Measurements from ENCODE around the gene RAB13. TPM values are rescaled to one million over a fixed set of nuclear protein-coding genes. Genes with fewer than 3 reads are reported as not detected.

The RAB13 gene
- total RNA-seq, 1 donor from 2014 or later = 38.7 TPM

DNA sequence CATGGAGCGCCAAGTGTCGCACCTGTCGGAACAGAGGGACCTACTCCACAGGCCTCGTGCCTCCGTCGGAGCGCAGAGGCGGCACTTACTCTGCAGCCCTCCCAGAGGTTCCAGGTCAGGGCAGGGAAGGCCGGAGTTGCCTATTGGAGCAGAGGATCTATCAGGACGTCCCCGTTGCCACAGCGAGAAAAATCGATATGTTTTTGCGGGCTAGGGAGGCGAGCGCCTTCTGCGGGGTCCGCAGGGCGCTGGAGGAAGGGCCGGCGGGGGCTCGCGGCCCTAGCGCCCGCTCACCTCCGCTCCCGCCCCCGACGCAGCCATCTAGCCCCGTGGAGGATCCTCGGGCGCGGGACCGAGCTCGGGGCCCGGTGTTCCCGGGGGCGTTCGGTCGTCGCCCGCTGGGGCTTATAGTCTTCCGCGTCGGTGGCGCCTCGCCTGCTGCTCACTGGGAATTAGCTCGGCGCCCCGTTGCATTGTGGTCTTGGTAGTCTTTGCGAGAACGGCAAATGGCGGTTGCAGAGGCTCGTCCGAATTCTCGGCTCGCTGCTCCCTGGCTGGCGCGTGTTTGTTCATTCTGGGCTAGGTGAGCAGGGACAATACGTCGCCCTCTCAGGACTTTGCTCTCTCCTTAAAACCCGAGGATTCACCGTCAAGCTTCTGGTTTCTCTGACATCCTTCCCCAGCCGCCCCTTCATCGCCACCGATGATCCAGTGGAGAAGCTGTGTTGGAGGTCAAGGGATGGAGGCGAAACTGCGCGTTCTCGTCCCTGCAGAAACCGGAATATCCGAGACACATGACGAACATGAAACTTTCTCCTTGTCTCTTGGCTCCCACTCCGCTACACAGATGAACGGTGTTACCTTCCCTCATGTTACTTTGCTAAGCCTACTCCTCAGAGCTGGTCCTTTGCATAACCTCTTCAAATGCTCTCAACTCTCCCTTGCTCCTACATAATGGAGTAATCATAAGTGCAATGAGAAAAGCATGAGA is 8.6 kb downstream of the RAB13 start, which contains the start of gene JTB:
Gene JTB (minus strand): TSS at position 425 of the 991 bp plus-strand sequence. CDS start 422 bp downstream, at position 3.
- peak; percentile 88 for DNase-seq

DNA sequence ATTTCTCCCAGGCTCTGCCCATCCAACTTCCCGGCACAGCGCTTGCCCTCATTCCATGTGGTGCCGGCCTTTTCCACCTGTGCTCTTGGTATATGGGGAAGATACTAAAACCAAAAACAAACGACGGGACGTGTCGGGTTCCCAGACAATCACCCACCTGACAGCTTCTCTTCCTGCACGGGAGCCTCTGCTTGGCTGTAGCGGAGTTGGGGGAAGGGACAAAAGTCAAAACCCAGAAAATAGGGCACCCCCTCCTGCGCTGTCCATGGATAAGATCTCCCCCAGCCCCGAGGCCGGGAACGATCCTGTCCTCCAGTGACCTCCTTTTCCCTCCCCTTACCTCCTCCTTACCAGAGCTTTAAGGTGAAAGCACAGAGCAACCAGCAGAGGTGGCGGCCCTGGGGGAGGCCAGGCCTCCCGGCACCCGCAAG is 9.3 kb downstream of the RAB13 start:
- DNase-seq = no peak

DNA sequence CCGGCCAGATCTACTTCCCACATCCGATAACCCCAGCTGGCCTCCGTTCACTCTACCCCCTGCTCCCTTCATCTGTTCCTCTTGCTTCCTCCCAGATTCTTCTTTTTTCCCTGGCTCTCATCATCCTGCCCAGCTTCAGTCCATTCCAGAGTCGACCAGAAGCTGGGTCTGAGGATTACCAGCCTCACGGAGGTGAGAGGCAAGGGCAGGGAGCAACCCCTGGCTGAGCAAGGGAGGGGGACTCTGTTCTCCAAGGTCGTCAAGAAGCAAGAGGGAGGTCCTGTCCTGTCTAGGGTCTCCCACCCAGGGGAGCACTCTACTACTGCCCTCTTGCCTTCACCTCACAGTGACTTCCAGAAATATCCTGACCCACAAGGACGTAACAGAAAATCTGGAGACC is 12.6 kb downstream of the RAB13 start:
- DNase-seq = no peak

DNA sequence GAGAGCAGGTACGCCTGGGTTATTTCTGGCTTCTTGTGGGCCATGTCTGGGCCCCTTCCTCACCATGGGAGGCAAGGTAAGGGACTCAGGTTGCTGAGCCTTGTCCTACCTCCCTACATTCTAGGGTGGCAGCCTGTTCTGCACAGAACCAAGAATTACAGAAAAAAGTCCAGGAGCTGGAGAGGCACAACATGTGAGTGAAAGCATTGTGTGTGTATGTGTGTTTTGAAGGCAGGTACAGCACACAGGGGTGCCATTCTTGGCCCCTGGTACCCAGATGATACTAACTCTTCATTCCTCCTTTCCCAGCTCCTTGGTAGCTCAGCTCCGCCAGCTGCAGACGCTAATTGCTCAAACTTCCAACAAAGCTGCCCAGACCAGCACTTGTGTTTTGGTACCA is 13.1 kb downstream of the RAB13 start:
- DNase-seq = no peak

DNA sequence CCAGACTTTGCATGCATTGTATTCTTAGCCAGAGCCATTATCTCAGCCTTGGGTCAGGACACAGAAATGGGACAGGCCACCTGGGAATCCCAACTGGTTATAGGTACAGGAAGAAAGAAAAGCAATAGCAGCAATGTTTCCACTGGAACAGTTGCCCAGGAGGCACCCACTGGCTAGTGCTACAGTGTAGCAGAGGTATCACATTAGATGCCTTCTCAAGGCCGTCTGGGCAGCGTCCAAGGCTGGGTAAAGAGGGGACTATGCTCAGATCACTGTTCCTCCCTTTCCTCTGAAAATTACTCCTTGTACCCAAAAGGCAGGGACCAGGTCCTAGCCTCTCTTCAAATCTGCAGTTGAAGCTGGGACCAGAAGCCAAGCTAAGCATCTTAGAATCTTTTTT is 15.8 kb downstream of the RAB13 start:
- DNase-seq = no peak

DNA sequence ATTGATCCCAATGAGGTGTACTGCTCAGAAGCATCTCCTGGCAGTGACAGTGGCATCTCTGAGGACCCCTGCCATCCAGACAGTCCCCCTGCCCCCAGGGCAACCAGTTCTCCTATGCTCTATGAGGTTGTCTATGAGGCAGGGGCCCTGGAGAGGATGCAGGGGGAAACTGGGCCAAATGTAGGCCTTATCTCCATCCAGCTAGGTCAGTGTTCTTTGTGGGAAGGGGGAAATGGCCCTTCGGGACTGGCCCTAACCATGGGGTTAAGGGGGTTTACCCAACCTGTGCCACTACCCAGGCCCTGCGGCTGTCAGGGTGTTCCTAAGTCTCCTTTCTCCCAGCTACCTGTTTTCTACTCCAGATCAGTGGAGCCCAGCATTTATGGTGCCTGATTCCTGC is 17.2 kb downstream of the RAB13 start:
- no peak for DNase-seq

DNA sequence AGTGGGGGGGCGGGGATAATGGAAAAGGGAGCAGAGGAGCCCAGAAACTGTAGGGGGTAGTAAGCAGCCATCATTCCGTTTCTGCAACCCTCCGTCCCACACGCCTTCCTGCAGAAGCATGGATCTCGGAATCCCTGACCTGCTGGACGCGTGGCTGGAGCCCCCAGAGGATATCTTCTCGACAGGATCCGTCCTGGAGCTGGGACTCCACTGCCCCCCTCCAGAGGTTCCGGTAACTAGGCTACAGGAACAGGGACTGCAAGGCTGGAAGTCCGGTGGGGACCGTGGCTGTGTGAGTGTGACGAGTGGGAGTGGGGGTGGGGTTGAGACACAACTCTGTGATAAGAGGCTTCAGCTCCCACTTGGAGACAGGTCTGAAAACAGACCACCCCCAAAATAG is 17.7 kb downstream of the RAB13 start:
- DNase-seq = no peak

DNA sequence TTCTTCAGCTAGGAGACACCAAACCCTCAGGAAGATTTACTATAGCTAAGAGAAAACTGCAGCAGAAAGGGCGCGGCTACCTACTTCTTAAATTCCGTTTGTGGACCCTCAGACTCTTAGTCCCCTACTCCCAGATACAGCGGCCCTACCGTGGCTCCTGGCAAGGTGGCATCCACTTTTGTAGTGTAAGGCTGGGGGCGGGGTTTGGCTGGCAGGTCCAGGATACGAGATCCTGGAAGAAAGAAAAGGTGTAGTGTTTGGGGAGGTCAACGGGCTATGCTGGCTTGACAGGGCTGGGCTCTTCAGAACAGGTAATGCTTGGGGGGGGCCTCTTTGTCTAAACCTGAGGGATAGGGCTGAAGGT is 18.2 kb downstream of the RAB13 start:
- no peak for DNase-seq

DNA sequence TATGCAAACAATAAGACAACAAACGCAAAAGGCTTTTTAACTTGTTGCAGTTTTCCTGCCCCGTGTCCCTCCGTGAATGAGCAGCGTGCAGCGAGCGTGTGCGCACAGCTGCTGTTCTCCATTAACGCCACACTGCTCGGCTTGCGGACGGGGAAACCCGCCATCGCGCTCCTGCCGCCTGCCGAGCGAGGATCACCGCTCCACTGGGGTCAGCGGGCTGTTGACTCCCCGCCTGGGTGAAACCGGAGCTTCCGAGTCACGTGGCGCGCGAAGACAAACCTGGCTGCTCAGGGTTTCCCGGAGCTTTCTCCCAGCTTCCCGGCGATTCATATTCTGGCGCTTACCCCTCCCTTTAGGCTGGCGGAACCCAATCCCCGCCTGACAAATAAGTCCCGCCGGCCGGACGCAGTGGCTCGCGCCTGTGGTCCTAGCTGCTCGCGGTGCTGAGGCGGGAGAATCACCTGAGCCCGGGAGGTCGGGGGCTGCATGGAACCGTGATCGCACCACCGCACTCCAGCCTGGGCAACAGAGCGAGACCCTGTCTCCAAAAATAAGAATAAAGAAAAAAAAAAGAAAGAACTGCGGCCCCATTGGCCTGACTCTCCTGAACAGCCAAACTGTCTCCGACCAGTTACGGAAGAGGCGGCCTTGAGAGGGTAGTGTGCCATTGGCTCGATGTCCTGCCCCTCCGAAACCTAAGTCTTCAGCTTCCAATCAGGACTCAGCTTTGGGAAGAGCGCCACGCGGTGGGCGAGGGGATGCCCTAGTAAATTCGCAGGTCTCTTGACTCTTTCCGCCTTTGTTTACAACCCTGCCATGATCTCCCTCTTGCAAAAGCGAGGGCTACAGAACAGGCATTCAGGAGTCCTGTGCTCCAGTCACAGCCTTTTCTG is 18.8 kb downstream of the RAB13 start, which contains the start of gene CREB3L4:
Gene CREB3L4 (plus strand): TSS at position 796 of the 893 bp plus-strand sequence. CDS start 624 bp downstream, outside the sequence.
- DNase-seq = peak; percentile 98

DNA sequence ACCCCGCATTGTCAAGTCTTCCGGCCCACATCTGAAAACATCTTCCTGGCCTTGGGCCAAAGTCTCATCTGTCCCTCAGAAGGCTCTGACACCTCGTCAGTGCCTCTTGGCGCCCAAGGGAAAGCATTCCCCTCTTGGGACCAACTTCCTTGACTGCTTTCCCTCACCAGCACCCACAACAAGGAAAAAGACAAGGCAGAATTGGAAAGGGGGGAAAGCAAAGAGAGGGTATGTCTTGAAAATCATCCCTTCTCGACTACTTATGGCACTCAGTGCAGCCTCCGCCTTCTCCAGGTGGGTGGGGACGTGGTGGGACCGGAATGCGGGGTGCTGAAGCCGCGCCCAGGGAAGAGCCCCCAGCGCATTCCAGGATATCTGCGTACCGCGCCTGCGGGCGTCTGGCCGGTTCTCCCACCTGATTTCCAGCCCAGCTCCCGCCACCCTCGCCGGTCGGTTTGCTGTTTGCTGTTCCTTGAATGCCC is 22.2 kb downstream of the RAB13 start:
- DNase-seq = peak; percentile 57

DNA sequence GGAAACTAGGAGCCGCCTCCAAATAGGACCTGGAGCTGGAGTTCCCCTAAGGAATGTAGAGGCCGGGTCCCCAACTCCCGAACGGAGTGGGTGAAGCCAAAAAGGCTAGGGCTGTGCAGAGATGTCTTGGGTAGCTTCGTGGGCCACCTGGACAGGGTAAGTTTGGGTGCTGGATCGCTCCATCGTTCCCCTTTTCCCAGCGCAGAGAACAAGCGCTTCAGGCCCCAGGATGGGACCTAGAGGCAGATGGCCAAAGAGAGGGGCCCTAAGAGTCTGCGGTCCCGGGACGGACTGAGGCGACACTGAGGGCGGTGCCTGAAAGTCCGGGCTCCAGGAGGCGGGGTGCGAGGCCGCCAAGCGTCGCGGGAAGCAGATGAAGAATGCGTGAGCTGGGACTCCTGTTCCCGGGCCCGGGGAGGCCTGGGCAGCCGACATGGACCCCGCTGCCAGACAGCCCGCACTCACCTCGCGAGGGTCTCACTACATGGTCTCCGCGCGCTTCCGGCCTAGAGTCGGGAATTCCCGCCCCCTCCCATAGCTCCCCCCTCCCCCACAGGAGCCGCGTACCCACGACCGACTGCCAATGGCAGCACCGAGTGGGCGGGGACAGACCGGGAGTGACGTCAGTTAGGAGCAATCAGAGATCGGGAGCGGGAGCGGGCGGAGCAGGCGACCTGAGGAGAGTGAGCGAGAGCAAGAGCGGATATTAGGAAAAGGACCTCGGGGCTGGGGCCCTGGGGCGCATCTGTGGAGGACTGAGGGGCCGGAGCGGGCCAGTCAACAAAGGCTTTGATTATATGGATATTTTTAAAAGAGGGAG is 22.9 kb downstream of the RAB13 start, which contains the start of gene SLC39A1:
Gene SLC39A1 (minus strand): TSS at position 508 of the 820 bp plus-strand sequence. CDS start 822 bp downstream, outside the sequence.
- DNase-seq = peak; percentile 98

DNA sequence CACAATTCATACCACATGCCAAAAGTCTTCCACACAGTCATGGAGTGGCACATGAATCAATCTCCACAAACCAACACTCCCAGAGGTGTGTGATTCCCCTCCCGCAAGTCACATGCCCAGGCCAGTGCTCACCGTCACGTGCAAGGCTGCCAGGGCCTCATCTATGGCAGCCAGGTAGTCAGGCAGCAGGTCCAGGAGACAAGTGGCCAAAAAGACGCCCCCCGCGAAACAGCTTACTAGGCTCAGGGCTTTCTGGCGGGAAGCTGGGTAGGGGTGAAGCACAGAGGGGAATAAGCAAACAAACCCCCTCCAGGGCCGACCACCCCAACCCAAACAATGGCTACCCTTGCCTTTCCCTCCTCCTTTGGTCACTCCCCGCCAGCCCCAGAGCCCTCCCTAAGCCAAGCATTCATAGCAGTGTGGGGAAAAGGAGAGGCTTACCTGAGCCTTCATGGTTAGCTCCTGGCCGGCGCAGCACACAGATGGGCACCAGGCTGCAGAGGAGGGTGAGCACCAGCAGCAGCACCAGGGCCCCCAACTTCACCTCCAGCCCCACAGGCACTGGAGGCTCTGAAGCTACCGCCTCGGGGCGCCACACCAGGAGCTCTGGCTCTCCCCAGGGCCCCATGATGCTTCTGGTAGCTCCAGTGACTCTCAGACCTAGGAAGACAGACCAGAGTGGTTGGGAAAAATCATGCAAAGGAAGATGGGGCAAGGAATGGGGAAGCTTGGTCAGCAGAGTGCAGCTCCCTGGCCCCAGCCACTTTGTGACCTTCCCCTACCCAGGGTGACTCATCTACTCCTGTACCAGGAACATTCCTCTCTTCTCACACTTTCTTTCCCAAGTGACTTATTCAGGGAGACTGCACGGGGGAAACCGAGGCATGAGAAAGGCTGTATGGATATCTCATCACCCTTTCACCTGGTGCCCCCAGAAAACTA is 23.8 kb downstream of the RAB13 start:
- no peak for DNase-seq

DNA sequence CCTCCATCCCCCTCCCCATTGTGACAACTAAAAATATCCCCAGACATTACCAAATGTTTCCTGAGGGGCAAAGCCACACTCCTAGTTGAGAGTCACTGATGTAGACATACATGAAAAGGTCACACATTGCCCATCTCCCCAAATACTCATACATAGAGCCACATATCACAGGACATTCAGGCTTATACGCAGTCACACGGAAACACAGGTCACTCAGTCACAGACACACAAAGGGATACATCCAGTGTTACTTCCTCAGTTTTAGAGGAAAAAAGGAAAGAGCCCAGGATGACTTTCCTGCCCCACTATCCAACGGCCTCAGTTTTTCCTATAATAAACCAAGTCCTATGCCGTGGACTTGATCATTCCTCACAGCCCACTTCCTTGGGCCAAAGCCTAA is 24.7 kb downstream of the RAB13 start:
- no peak for DNase-seq

DNA sequence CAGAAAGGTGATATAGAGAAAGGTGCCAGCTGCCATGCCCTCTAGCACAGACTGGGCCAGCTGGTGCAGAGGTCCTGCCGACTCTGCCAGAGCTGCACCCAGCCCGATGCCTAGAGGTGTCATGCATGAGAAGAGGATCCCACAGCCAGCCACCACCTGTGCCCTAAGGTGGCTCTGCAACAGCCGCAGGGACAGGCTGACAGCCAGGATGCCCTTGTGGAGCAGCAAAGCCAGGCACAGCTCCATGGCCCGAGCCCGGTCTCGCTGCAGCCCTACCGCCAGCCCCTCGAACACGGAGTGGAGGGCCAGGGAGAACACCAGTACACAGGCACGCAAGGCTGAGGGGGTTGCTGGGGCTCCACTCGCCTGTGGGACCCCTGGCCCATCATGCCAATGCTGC is 25.9 kb downstream of the RAB13 start:
- DNase-seq = no peak

DNA sequence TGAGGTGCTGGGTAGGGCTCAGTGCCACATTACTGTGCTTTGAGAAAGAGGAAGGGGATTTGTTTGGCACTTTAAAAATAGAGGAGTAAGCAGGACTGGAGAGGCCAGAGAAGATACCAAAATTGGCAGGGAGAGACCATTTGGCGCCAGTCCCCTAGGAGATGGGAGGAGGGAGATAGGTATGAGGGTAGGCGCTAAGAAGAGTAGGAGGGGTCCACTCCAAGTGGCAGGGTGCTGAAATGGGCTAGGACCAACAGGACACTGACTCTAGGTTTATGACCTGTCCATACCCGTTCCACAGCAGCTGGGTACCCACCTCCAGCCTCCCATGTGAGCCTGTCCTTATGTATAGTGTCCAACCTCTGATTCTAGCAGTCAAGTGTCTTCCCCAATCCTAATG is 26.7 kb downstream of the RAB13 start:
- DNase-seq = no peak

DNA sequence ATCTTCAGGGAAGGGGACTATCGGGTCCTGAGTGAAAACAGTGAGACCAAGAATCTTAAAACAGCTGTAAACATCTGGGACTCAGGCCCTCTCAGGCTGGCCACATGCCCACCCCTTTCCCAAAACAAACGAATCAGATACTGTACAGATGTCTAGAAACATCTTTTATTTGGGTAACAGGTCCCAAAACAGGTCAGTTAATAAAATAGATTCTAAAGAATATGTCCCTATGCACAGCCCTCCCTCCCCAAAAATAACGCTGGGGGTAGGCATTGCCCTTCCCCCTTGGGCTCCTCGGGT is 27.2 kb downstream of the RAB13 start:
- no peak for DNase-seq

DNA sequence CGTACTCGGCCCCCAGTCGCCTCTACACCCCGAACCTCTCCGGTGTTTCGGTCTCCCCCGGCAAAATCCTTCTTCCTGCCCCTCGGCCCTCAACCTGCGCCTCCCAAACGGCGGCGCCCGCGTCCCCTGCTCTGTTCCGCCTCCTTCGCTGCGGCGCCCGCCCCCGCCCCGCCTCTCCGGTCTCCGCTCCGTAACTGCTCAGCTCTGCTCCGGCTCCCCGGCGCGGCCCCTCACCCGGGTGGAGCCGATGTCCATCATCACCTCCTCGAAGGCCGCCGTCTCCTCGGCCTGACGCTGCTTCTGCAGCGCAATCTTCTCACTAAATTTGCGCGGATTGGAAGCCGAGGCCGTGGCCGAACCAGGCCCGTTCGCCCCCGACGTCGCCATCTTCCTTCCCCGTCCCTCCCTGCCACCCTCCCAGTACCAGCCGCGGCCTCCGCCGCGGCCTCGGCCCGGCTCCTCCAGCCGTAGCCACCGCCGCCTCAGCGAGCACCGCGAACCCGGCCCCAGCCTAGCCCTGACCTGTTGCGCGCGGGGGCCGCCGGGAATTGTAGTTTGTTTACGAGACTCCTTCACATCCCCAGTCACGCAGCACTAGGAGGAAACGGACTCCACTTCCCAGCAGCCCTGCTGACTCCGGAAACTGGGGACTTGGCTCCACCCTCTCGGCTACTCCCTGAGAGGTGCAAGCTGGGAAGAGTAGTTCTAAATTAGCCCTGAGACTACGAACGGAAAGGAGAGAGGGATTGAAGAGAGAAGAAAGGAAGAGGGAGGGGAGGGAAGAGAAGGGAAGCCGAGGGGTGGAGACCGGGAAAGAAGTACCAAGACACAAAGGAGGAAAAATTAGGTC is 27.8 kb downstream of the RAB13 start, which contains the start of gene CRTC2:
Gene CRTC2 (minus strand): TSS at position 502 of the 850 bp plus-strand sequence. CDS start 115 bp downstream, at position 387.
- DNase-seq = peak; percentile 98

DNA sequence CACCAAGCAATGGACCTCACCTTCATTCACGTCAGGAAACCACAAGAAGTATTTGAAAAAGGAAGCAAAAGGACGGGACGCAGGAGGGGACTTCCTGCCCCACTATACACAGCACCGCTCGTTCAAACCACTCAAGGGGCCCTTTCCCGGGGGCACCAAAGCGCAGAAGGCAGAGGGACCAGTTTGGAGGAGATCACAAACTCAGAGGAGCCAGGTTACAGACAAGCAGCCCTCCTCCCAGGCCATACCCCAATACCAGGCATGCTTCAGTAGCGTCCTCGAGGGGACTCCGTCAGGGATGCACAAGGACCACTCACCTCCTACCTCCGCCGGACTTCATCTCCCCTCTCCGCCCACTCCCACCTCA is 28.4 kb downstream of the RAB13 start:
- DNase-seq = no peak

DNA sequence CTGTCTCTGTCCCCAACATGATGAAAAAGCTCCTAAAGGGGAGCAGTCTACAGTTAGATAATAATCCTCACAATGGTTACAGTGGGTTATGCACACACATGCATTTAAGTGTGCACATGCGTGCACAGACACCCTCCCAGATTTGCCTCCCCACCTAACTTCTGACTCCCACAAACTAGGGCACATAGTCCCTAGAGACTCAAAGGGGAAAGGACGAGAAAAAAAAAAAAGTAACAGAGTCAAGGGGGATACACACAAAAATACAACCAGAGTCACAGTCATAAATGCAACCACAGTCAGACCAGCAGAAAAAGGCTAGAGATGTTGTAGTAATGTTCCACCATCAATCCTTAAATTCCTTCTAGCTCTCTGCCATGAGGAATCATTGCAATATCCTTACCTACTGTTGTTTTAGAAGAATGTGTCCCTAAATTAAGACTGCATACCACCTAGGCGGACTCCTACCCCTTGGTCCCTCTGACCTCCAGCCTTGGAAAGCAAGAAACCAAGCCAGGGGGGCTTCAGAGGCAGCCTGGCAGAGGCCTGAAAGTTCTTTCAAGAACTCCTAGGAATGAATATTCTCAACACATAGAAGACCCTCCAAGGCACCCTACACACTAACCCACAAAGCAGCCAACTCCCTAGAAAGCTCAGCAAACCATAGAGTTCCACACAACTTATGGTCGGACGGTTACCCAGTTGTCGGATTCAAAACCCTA is 29.0 kb downstream of the RAB13 start:
- DNase-seq = no peak
